ENCODE data around the gene AFAP1.

Gene AFAP1

DNA sequence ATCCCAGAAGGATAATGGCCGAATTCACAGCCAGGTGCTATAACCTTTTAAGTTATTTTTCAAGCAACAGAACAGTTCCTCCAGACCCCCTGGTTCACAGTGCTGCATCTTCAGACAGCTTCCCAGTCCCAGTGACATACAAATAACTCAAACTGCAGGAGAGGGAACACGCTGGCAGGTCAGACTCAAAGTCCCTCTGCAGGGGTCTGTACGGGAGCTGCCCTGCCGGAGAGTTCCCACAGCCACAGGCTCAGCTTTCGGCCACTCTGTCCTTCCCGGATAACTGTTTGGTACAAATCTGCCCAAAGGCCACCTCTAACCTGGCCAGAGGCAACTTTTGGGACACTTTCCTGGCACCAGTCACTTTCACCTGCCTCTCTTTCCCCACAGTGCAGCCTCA is 230.2 kb downstream of the AFAP1 start:
- in situ Hi-C loops (cut with MboI; ENCODE audit: low sequenced_read_pairs) = no loop called here

DNA sequence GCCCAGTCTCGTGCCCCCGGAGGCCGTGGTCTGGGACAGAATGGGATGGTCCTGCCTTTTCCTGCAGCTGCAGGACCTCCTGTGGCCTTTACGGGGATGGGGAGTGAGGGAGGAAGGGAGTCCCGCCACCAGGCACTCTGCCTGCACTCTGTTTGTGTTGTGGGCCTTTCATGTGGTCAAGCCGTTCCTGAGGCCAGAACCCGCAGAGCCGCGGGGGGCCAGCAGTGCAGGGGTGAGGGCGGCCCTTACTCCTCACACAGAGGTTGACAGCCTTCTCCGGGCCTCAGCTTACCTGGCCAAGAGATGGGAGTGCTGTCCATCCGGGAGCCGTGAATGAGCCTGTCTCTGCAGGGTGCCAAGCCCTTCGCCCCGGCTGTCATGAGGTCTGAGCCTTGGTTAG is 230.7 kb downstream of the AFAP1 start:
- in situ Hi-C loops (cut with MboI; ENCODE audit: low sequenced_read_pairs) = no loop called here
